HFF-Myc (cell line): ENCODE measurements around the gene LMX1A.
A peak's percentile ranks its signal among the peaks of the same experiment; 100 is the strongest.

Experiments used
- DNase-seq: peaks from one replicate; pipeline ENCODE4 v3.0.0-alpha.2; 2011; ENCODE audit warnings: low read depth; ENCODE audit errors: extremely low read depth
- H3K4me3 ChIP-seq: replicated peaks from 2 replicates; pipeline ENCODE4 v1.5.1; 2011; ENCODE audit warnings: low read depth, mild to moderate bottlenecking, control low read depth, low read length
- TF ChIP-seq, protein P1 (sequence below): IDR thresholded peaks from 2 replicates; pipeline ENCODE4 v1.5.1; 2012; ENCODE audit warnings: mild to moderate bottlenecking, low read depth, low read length, control low read depth; ENCODE audit errors: missing control alignments

Gene LMX1A

DNA sequence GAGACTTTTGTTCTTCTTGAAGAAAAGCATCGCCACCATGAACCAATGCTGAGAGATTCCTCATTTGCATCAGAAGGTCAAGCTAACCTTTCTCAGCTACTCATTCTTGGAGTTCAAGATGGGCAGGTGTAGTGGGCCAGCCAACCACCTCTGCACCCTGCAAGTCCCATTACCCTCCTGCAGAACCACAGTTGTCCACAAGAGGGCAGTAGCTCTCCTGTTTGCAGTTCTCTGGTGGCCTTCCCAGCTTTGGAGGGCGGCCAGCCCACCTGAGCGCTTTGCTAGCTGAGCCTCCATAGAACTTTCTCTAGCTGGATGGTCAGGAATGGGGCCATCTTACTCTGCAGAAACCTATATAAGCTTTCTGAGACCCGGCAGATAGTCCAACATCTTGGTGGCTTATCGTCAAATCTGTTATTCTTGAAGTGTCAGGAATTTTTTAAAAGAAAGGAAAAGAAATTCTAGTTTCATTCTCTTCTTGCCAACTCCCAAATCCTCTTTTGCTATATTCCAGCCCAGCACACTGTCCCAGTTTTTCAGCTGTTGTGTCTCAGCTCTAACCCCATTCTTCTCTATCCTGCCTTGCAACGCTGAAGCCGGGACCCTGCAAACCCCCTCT is 11.0 kb upstream of the LMX1A start:
- no peak overlapping the region for H3K4me3 ChIP-seq
- peak; percentile 56 for DNase-seq
- TF ChIP-seq, protein P1, sequence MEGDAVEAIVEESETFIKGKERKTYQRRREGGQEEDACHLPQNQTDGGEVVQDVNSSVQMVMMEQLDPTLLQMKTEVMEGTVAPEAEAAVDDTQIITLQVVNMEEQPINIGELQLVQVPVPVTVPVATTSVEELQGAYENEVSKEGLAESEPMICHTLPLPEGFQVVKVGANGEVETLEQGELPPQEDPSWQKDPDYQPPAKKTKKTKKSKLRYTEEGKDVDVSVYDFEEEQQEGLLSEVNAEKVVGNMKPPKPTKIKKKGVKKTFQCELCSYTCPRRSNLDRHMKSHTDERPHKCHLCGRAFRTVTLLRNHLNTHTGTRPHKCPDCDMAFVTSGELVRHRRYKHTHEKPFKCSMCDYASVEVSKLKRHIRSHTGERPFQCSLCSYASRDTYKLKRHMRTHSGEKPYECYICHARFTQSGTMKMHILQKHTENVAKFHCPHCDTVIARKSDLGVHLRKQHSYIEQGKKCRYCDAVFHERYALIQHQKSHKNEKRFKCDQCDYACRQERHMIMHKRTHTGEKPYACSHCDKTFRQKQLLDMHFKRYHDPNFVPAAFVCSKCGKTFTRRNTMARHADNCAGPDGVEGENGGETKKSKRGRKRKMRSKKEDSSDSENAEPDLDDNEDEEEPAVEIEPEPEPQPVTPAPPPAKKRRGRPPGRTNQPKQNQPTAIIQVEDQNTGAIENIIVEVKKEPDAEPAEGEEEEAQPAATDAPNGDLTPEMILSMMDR = peak; percentile 97

DNA sequence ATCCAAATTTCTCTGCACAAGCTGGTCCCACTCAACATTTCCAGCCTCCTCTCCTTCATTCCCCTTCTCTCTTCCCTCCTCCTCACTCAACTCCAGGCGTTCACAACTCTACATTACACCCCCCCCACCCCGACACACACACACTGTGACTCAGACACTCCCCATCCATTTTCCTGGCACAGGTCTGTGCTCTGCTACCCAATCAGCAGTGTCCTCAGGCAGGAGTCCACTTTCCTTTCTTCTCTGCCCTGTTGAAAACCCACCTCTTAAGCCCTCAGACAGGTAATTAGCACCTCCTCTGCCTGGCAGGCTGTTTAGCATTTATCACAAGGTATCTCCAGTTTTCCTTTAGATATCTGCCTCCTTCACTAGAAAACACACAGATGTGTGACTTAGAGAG is 8.8 kb upstream of the LMX1A start:
- TF ChIP-seq, protein P1 = no peak
- H3K4me3 ChIP-seq = no peak overlapping the region
- no peak for DNase-seq

DNA sequence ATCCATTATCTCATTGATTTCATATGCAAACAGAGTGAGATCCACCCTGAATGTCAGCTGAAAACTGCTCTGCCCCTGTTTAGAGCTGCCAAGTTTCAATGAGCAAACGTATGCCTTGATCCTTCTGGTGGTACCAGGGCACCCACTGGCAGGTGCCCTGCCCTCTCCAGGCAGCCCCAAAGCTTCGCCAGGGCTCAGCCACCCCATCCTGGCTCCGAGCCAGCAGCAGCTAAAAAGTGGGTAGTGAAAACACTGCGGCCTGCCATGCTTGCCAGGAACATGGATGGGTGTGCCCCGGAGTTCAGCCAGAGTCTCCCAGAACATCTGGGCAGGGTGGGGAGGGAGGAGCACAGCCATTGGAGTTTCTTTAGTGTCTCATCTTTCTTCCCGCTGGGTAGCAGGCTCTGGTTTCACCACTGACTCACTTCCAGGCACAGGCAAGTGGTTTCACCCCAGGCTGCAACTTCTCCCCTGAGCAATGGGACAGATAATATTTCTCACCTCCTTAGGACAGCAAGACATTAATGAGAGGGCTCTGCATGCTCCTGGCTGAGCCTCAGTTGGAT is 8.1 kb upstream of the LMX1A start:
- no peak overlapping the region for H3K4me3 ChIP-seq
- TF ChIP-seq, protein P1 = no peak
- DNase-seq = peak; percentile 54

DNA sequence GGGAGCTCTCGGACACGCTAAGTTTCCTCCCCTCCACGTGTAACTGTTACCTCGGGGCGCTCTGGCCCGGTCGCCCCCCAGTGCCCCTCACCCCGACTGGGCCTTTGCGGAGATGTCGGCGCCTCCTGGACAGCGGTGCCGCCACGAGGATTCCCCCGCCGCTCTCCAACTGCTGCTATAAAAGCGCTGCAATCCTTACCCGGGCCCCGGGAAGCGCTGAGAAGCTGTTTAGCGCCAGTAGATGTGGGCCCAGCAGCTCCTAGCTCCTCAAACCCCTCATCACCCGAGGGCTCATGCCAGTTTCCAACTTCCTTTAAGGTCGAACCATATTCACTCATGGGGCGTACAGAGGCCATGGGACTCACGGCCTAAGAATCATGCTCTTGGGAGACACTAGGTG is 361 bp upstream of the LMX1A start:
- no peak for DNase-seq
- TF ChIP-seq, protein P1 = no peak
- H3K4me3 ChIP-seq = no peak overlapping the region

DNA sequence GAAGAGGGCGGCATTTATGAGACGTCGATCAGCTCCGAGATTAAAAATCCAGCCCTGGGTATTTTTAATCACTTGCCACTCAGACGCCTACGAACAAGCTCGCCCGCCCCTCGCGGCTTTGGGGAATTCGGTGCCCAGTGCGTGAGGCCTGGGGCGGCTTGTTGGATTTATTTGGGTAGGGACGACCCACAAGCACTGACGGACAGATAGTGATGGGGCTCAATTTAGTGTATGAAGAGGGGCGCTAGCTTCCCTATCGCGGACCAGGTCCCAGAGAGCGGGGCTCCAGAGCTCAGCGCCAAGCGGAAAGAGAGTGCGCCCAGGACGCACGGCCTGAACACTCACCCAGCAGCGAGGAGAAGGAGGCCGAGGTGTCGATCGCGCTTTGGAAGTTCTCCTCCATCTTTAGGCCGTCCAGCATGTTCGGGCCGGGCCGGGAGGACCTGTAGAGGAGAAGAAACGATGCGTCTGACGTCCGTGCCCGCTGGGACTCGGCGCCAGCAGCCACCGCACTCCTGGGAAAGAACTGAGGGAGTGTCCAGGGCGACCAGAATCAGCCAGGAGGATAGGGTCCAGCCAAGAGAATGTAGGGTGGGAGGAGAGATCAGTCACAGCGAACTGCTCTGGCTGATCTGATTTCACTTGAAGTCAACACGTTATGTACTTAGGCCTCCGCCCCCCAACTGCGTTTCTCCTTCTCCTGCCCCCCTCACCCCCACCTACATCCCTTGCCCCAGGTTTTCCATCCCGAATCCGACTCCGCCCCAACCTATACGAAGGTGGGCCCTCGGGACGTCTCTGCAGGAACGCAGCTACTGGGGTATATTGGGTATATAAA is 1.2 kb downstream of the LMX1A start:
- no peak overlapping the region for H3K4me3 ChIP-seq
- no peak for DNase-seq
- TF ChIP-seq, protein P1 = no peak

DNA sequence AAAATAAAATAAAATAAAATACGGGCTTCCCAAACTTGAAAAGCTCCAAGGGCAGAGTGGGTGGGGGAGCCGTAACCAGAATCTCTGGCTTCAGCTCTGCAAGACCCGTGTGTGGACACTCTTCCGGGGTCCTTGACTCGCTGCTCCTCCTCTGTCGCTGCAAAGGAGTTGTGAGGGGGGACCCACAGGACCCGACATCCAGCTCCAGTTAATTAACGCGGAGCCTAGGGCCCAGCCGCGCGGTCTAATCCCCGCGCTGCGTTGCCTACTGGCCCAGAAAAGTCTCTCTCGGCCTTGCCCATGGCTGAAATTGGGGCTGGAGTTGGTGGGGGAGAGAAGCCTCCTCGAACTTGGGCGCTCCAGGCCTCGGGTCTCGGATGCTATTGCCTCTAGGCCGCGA is 1.8 kb downstream of the LMX1A start:
- H3K4me3 ChIP-seq = no peak overlapping the region
- TF ChIP-seq, protein P1 = no peak
- DNase-seq = no peak
